Fibroblast of the aortic adventitia (primary cell): ENCODE measurements around the gene LRPAP1. TPM values are rescaled to one million over a fixed set of nuclear protein-coding genes. Genes with fewer than 3 reads are reported as not detected.
A peak's percentile ranks its signal among the peaks of the same experiment; 100 is the strongest.

ENCODE experiments used
- DNase-seq: peaks from one replicate; pipeline ENCODE4 v3.0.0-alpha.2; 2010; ENCODE audit warnings: low read depth
- H3K4me3 ChIP-seq: 2 replicates; pipeline ENCODE4 v1.5.1; 2011; ENCODE audit warnings: low read depth, mild to moderate bottlenecking, control low read depth, low read length, moderate library complexity
- CTCF ChIP-seq: IDR thresholded peaks from 2 replicates; pipeline ENCODE4 v1.5.1; 2011; ENCODE audit warnings: mild to moderate bottlenecking, low read length, control low read depth, inconsistent platforms; ENCODE audit not compliant: insufficient read depth
- total RNA-seq: library from RNA; depleted of rRNA; stranded (reverse); fragments of >200 nt; gene quantifications from 2 replicates; pipeline ENCODE4 v1.2.3, GENCODE V29; 2012; ENCODE audit warnings: low replicate concordance

Gene LRPAP1
- total RNA-seq, 1 donor = 61.0 TPM

- no peak for DNase-seq
- H3K4me3 ChIP-seq = no peak overlapping the region
- no peak for TF ChIP-seq CTCF
Measured at GRCh38 chr4:3464911-3465697, 67.1 kb downstream of the LRPAP1 start.

GRCh38 chr4:3464349-3464905, 67.8 kb downstream of the LRPAP1 start:
- no peak for TF ChIP-seq CTCF
- H3K4me3 ChIP-seq = no peak overlapping the region
- no peak for DNase-seq

- H3K4me3 ChIP-seq = no peak overlapping the region
- DNase-seq = no peak
- TF ChIP-seq CTCF = no peak
Measured at GRCh38 chr4:3463556-3464348, 68.5 kb downstream of the LRPAP1 start.

- no peak for TF ChIP-seq CTCF
- H3K4me3 ChIP-seq = peak within 1 kb of the TSS; percentile 42
- no peak for DNase-seq
Measured at GRCh38 chr4:3462790-3463415, 69.3 kb downstream of the LRPAP1 start, which contains the start of gene DOK7. Gene DOK7, plus strand, starts transcription at chr4:3463306. Its CDS starts 70 bp downstream, at chr4:3463376.

GRCh38 chr4:3462321-3462789, 69.9 kb downstream of the LRPAP1 start:
- H3K4me3 ChIP-seq = no peak overlapping the region
- no peak for DNase-seq
- no peak for TF ChIP-seq CTCF

- DNase-seq = no peak
- no peak for TF ChIP-seq CTCF
- H3K4me3 ChIP-seq = no peak overlapping the region
Measured at GRCh38 chr4:3461515-3462291, 70.5 kb downstream of the LRPAP1 start.
